GM12865 (cell line): ENCODE results near the gene ZSWIM1.
A peak's percentile ranks its signal among the peaks of the same experiment; 100 is the strongest.

Source experiments
- DNase-seq: peaks from one replicate; pipeline ENCODE4 v3.0.0; 2010; ENCODE audit warnings: low read depth
- H3K4me3 ChIP-seq: 2 replicates; pipeline ENCODE4 v1.5.1; 2011; ENCODE audit warnings: mild to moderate bottlenecking, low read depth, low read length, control low read depth
- CTCF ChIP-seq: IDR thresholded peaks from 2 replicates; pipeline ENCODE4 v1.5.1; 2011; ENCODE audit warnings: low read length, control low read depth, low read depth, inconsistent platforms; ENCODE audit not compliant: insufficient read depth; ENCODE audit errors: missing control alignments

ZSWIM1 gene

GRCh38 chr20:45913116-45913515 lies 32.1 kb downstream of the ZSWIM1 start:
- H3K4me3 ChIP-seq, result no peak overlapping the region
- DNase-seq, result peak; percentile 33
- no peak for TF ChIP-seq CTCF

- DNase-seq, result no peak
- H3K4me3 ChIP-seq, result no peak overlapping the region
- no peak for TF ChIP-seq CTCF
Measured at GRCh38 chr20:45917790-45918141, 36.7 kb downstream of the ZSWIM1 start.

GRCh38 chr20:45918182-45918737 lies 37.2 kb downstream of the ZSWIM1 start:
- no peak for DNase-seq
- no peak overlapping the region for H3K4me3 ChIP-seq
- TF ChIP-seq CTCF, result no peak

- no peak overlapping the region for H3K4me3 ChIP-seq
- no peak for DNase-seq
- no peak for TF ChIP-seq CTCF
Measured at GRCh38 chr20:45918779-45919537, 37.9 kb downstream of the ZSWIM1 start.

- no peak for TF ChIP-seq CTCF
Measured at GRCh38 chr20:45919542-45920399, 38.7 kb downstream of the ZSWIM1 start.

GRCh38 chr20:45920462-45921336 lies 39.7 kb downstream of the ZSWIM1 start:
- no peak for TF ChIP-seq CTCF
- DNase-seq, result no peak
- no peak overlapping the region for H3K4me3 ChIP-seq

More at GRCh38 chr20:45919542-45920399, 38.7 kb downstream of the ZSWIM1 start:
- DNase-seq, result no peak
- no peak overlapping the region for H3K4me3 ChIP-seq
